PC-9 (cell line): Measurements from ENCODE around the gene WDR17. TPM values are rescaled to one million over a fixed set of nuclear protein-coding genes. Genes with fewer than 3 reads are reported as not detected.

Experiments
- BruUV-seq: library from RNA; stranded (reverse); fragments of 400-500 nt; replicated peaks from 2 replicates; lab custom pipeline; 2021; lab: Mats Ljungman, UMichigan
- CTCF ChIA-PET: fragments of 300-600 bp; sonication (Branson Sonifier 250); formaldehyde crosslinking; loops from one replicate; lab custom pipeline; 2022; ENCODE audit warnings: antibody characterized with exemption; lab: Charles Lee
- POLR2A ChIA-PET: fragments of 300-600 bp; sonication (Branson Sonifier 250); formaldehyde crosslinking; loops from one replicate; lab custom pipeline; 2022; ENCODE audit warnings: antibody characterized with exemption; ENCODE audit not compliant: unreplicated experiment; lab: Charles Lee
- DNase-seq, 2 experiments: peaks; one replicate each; pipeline versions ENCODE4 v3.0.0 to v3.0.0-alpha.2; 2015 to 2022; ENCODE audit warnings: mixed read lengths in 1 of 2
- H2AFZ ChIP-seq: fragments of 200-600 bp; sonication (generic); 2 replicates; pipeline ENCODE4 v1.8.1; 2017; ENCODE audit warnings: antibody characterized with exemption
- H3F3A ChIP-seq: fragments of 200-600 bp; sonication (generic); 2 replicates; pipeline ENCODE4 v1.8.1; 2017; ENCODE audit warnings: antibody characterized with exemption, mild to moderate bottlenecking, low read depth; ENCODE audit not compliant: insufficient read depth
- H3K27ac ChIP-seq: fragments of 200-600 bp; sonication (generic); 2 replicates; pipeline ENCODE4 v1.6.1; 2016; ENCODE audit warnings: mixed run types
- H3K27me3 ChIP-seq: fragments of 200-600 bp; sonication (generic); 2 replicates; pipeline ENCODE4 v1.6.1; 2016; ENCODE audit warnings: low read depth, mixed run types; ENCODE audit not compliant: insufficient read depth
- H3K36me3 ChIP-seq: fragments of 200-600 bp; sonication (generic); 2 replicates; pipeline ENCODE4 v1.6.1; 2016; ENCODE audit warnings: low read depth, mixed run types
- H3K4me1 ChIP-seq: fragments of 200-600 bp; sonication (generic); replicated peaks from 2 replicates; pipeline ENCODE4 v1.6.1; 2016; ENCODE audit warnings: mixed run types; ENCODE audit not compliant: insufficient read depth
- H3K4me2 ChIP-seq: fragments of 200-600 bp; sonication (generic); 2 replicates; pipeline ENCODE4 v1.6.1; 2017; ENCODE audit warnings: mixed run types
- H3K4me3 ChIP-seq: fragments of 200-600 bp; sonication (generic); 2 replicates; pipeline ENCODE4 v1.6.1; 2016; ENCODE audit warnings: mixed run types
- H3K79me2 ChIP-seq: fragments of 200-600 bp; sonication (generic); 2 replicates; pipeline ENCODE4 v1.6.1; 2017; ENCODE audit warnings: low read depth, mixed run types
- H3K9me2 ChIP-seq: fragments of 200-600 bp; sonication (generic); 2 replicates; pipeline ENCODE4 v1.8.1; 2017; ENCODE audit warnings: mild to moderate bottlenecking; ENCODE audit not compliant: insufficient read depth
- H3K9me3 ChIP-seq: fragments of 200-600 bp; sonication (generic); 2 replicates; pipeline ENCODE4 v1.8.1; 2016; ENCODE audit warnings: low read depth; ENCODE audit not compliant: insufficient read depth
- H4K20me1 ChIP-seq: fragments of 200-600 bp; sonication (generic); 2 replicates; pipeline ENCODE4 v1.8.1; 2017; ENCODE audit not compliant: insufficient read depth
- CTCF ChIP-seq: fragments of 200-600 bp; sonication (generic); conservative IDR thresholded peaks from 2 replicates; pipeline ENCODE4 v1.6.1; 2017; ENCODE audit warnings: mixed run types, antibody characterized with exemption, mild to moderate bottlenecking, moderate library complexity
- EZH2 ChIP-seq: fragments of 200-600 bp; sonication (generic); IDR thresholded peaks from 2 replicates; pipeline ENCODE4 v1.8.0; 2017; ENCODE audit warnings: antibody characterized with exemption, low read depth
- intact Hi-C: fragments of 100-400 bp; cut with micrococcal nuclease; formaldehyde crosslinking; loops from one replicate; pipeline ENCODE4 v1.10.0; 2022; ENCODE audit not compliant: unreplicated experiment
- total RNA-seq: library from RNA; stranded (reverse); gene quantifications from 2 replicates; pipeline ENCODE4 v1.2.3, GENCODE V29; 2021

The WDR17 gene
- total RNA-seq, 1 experiment from 2014 or later: 2.2 TPM

GRCh38 chr4:176150704-176151103 lies 85.1 kb downstream of the WDR17 start:
- no peaks in the 10 kb centered on the region for H3K36me3 ChIP-seq
- no peak overlapping the region for H3K4me2 ChIP-seq
- H3K27ac ChIP-seq: no peak overlapping the region
- no peak overlapping the region for H2AFZ ChIP-seq
- no TSS peak for BruUV-seq
- TF ChIP-seq CTCF (no peak), EZH2 (no peak)
- ChIA-PET POLR2A (interaction anchor here (0.5 kb wide), 1 partner anchor 762 kb away, joined by 4 read pairs; no protein-coding TSS in a partner anchor), CTCF (interaction anchor here (0.8 to 1.5 kb wide), 3 partner anchors 8 to 190 kb away, joined by 3 to 11 read pairs (median 3); no protein-coding TSS in a partner anchor)
- H3K79me2 ChIP-seq: no peaks in the 10 kb centered on the region
- no peak overlapping the region for H3K4me3 ChIP-seq
- H3F3A ChIP-seq: no peaks in the 10 kb centered on the region
- H3K9me2 ChIP-seq: no peaks in the 10 kb centered on the region
- H3K9me3 ChIP-seq: no peaks in the 10 kb centered on the region
- no peaks in the 10 kb centered on the region for H3K27me3 ChIP-seq
- intact Hi-C loops: loop anchor here (1.0 to 5.0 kb wide), 3 partner anchors 127 to 191 kb away; no protein-coding TSS in a partner anchor
- no peaks in the 10 kb centered on the region for H3K4me1 ChIP-seq
- DNase-seq: no peak
- H4K20me1 ChIP-seq: no peaks in the 10 kb centered on the region

- ChIA-PET CTCF (no interaction called here), POLR2A (no interaction called here)
- Histone ChIP-seq H3K36me3 (no peaks in the 10 kb centered on the region), H3K4me3 (no peak overlapping the region), H3K27ac (no peak overlapping the region), H3K9me3 (no peaks in the 10 kb centered on the region), H3K79me2 (no peaks in the 10 kb centered on the region), H3K9me2 (no peaks in the 10 kb centered on the region), H2AFZ (no peak overlapping the region), H3K27me3 (no peaks in the 10 kb centered on the region), H3F3A (no peaks in the 10 kb centered on the region), H3K4me1 (no peaks in the 10 kb centered on the region), H3K4me2 (no peak overlapping the region), H4K20me1 (no peaks in the 10 kb centered on the region)
- intact Hi-C loops: loop anchor here (5.0 kb wide), 1 partner anchor 169 kb away; no protein-coding TSS in a partner anchor
- DNase-seq: no peak
- BruUV-seq: no TSS peak
- no peak for TF ChIP-seq EZH2
- TF ChIP-seq CTCF: no peak
Measured at GRCh38 chr4:176153124-176153523, 87.5 kb downstream of the WDR17 start.

- no peak overlapping the region for H3K27ac ChIP-seq
- no peaks in the 10 kb centered on the region for H3K27me3 ChIP-seq
- no TSS peak for BruUV-seq
- ChIA-PET POLR2A (no interaction called here), CTCF (no interaction called here)
- DNase-seq: no peak
- H3K9me2 ChIP-seq: no peaks in the 10 kb centered on the region
- H3F3A ChIP-seq: no peaks in the 10 kb centered on the region
- no peak overlapping the region for H2AFZ ChIP-seq
- no peak for TF ChIP-seq EZH2
- TF ChIP-seq CTCF: no peak
- H3K4me3 ChIP-seq: no peak overlapping the region
- no peaks in the 10 kb centered on the region for H3K4me1 ChIP-seq
- intact Hi-C loops: no loop called here
- H3K4me2 ChIP-seq: no peak overlapping the region
- no peaks in the 10 kb centered on the region for H3K36me3 ChIP-seq
- H3K79me2 ChIP-seq: no peaks in the 10 kb centered on the region
- no peaks in the 10 kb centered on the region for H3K9me3 ChIP-seq
- no peaks in the 10 kb centered on the region for H4K20me1 ChIP-seq
Measured at GRCh38 chr4:176156656-176157055, 91.0 kb downstream of the WDR17 start.
